GM23338 (cell line): Measurements from ENCODE around the gene BICDL2. TPM values are rescaled to one million over a fixed set of nuclear protein-coding genes. Genes with fewer than 3 reads are reported as not detected.

Source experiments
- EZH2phosphoT487 ChIP-seq: fragments of 200-600 bp; sonication (generic); IDR thresholded peaks from one replicate; pipeline ENCODE4 v1.8.1; 2018; ENCODE audit warnings: antibody characterized with exemption; ENCODE audit not compliant: unreplicated experiment
- JUNB ChIP-seq: IDR thresholded peaks from one replicate; pipeline ENCODE4 v1.6.1; 2016; ENCODE audit warnings: antibody characterized with exemption; ENCODE audit not compliant: unreplicated experiment
- POLR2AphosphoS5 ChIP-seq: IDR thresholded peaks from 2 replicates; pipeline ENCODE4 v1.6.1; 2016; ENCODE audit warnings: antibody characterized with exemption, low read depth
- REST ChIP-seq: IDR thresholded peaks from one replicate; pipeline ENCODE4 v1.6.1; 2018; ENCODE audit warnings: antibody characterized with exemption; ENCODE audit not compliant: unreplicated experiment
- ZNF114 ChIP-seq: fragments of 250-450 bp; sonication (Bioruptor Pico); IDR thresholded peaks from 2 replicates; pipeline ENCODE4 v1.5.0; 2020; ENCODE audit warnings: mild to moderate bottlenecking, moderate library complexity
- ZNF462 ChIP-seq: fragments of 250-450 bp; sonication (Bioruptor Pico); IDR thresholded peaks from 2 replicates; pipeline ENCODE4 v1.5.0; 2020; ENCODE audit warnings: mild to moderate bottlenecking, moderate library complexity
- polyA plus RNA-seq: library from polyadenylated mRNA; unstranded; fragments of >200 nt; fragmentation: Nextera tagmentation; extraction: Ambion mirVana; gene quantifications from 2 replicates; pipeline ENCODE4 v1.2.1, GENCODE V29; 2016
- total RNA-seq: library from RNA; depleted of rRNA; stranded (reverse); fragments of >200 nt; shearing (Covaris generic); gene quantifications from 2 replicates; pipeline ENCODE4 v1.2.3, GENCODE V29; 2014

Gene BICDL2
- total and polyA plus RNA-seq, 2 experiments from 2014 or later = 12.7 to 18.4 TPM

- TF ChIP-seq ZNF462 (CRISPR knock-in tag) = no peak
- no peak for TF ChIP-seq EZH2phosphoT487
- TF ChIP-seq ZNF114 (CRISPR knock-in tag) = no peak
- TF ChIP-seq REST = no peak
- TF ChIP-seq POLR2AphosphoS5 = no peak
- TF ChIP-seq JUNB = no peak
Observed at GRCh38 chr16:3035289-3035971, 1.3 kb downstream of the BICDL2 start (continued).
